Peyer's patch (tissue), 4 donors: ENCODE results near the gene PTPRM.

Experiments
- POLR2A ChIP-seq, 2 donors: fragments of 450-650 bp; IDR thresholded peaks; one replicate each; pipeline ENCODE4 v1.5.1; 2017; ENCODE audit warnings: antibody characterized with exemption in 2 of 2, mild to moderate bottlenecking in 2 of 2, moderate library complexity in 2 of 2
- TF ChIP-seq, protein P1 (sequence below), 6 experiments: fragments of 450-650 bp in 4 of 6; fragments of 200-600 bp in 2 of 6; sonication (generic) in 1 of 6; IDR thresholded peaks; one replicate each; pipeline ENCODE4 v1.5.1; 2017 to 2019; ENCODE audit warnings: antibody characterized with exemption in 6 of 6, mild to moderate bottlenecking in 3 of 6, moderate library complexity in 1 of 6

DNA sequence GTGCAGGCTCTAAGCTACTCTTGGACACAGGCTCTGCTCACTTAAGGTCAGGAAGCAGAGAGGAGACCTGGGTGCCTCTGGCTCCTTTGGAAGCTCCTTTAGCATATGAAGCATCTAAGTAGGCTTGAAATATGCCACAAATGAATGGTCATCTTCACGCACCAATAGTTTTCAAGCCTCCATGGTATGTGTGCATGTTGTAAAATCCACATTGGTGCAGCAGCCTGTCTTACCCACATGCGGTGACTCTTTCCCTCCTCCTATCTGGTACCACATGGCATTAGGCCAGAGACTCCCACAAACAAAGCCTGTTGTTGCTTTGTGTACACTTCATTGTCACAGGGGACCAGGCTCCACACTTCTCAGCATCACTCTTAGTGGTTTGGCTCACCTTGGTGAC is 599.9 kb downstream of the PTPRM start:
- TF ChIP-seq, protein P1, sequence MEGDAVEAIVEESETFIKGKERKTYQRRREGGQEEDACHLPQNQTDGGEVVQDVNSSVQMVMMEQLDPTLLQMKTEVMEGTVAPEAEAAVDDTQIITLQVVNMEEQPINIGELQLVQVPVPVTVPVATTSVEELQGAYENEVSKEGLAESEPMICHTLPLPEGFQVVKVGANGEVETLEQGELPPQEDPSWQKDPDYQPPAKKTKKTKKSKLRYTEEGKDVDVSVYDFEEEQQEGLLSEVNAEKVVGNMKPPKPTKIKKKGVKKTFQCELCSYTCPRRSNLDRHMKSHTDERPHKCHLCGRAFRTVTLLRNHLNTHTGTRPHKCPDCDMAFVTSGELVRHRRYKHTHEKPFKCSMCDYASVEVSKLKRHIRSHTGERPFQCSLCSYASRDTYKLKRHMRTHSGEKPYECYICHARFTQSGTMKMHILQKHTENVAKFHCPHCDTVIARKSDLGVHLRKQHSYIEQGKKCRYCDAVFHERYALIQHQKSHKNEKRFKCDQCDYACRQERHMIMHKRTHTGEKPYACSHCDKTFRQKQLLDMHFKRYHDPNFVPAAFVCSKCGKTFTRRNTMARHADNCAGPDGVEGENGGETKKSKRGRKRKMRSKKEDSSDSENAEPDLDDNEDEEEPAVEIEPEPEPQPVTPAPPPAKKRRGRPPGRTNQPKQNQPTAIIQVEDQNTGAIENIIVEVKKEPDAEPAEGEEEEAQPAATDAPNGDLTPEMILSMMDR (IDR thresholded peaks at IDR 0.05): no peak
- no peak for TF ChIP-seq POLR2A (IDR thresholded peaks at IDR 0.05)
